PC-9 (cell line): ENCODE data around the gene BCO2. TPM values are rescaled to one million over a fixed set of nuclear protein-coding genes. Genes with fewer than 3 reads are reported as not detected.
"Not testable (repeated sequence)": the region's sequence is repeated elsewhere in the genome, so short reads cannot be mapped to it uniquely, and the experiment has no call there.

Source experiments
- BruUV-seq: library from RNA; stranded (reverse); fragments of 400-500 nt; replicated peaks from 2 replicates; lab custom pipeline; 2021; lab: Mats Ljungman, UMichigan
- CTCF ChIA-PET: fragments of 300-600 bp; sonication (Branson Sonifier 250); formaldehyde crosslinking; loops from one replicate; lab custom pipeline; 2022; ENCODE audit warnings: antibody characterized with exemption; lab: Charles Lee
- POLR2A ChIA-PET: fragments of 300-600 bp; sonication (Branson Sonifier 250); formaldehyde crosslinking; loops from one replicate; lab custom pipeline; 2022; ENCODE audit warnings: antibody characterized with exemption; ENCODE audit not compliant: unreplicated experiment; lab: Charles Lee
- DNase-seq, 2 experiments: peaks; one replicate each; pipeline versions ENCODE4 v3.0.0 to v3.0.0-alpha.2; 2015 to 2022; ENCODE audit warnings: mixed read lengths in 1 of 2
- H2AFZ ChIP-seq: fragments of 200-600 bp; sonication (generic); 2 replicates; pipeline ENCODE4 v1.8.1; 2017; ENCODE audit warnings: antibody characterized with exemption
- H3F3A ChIP-seq: fragments of 200-600 bp; sonication (generic); 2 replicates; pipeline ENCODE4 v1.8.1; 2017; ENCODE audit warnings: antibody characterized with exemption, mild to moderate bottlenecking, low read depth; ENCODE audit not compliant: insufficient read depth
- H3K27ac ChIP-seq: fragments of 200-600 bp; sonication (generic); 2 replicates; pipeline ENCODE4 v1.6.1; 2016; ENCODE audit warnings: mixed run types
- H3K27me3 ChIP-seq: fragments of 200-600 bp; sonication (generic); 2 replicates; pipeline ENCODE4 v1.6.1; 2016; ENCODE audit warnings: low read depth, mixed run types; ENCODE audit not compliant: insufficient read depth
- H3K36me3 ChIP-seq: fragments of 200-600 bp; sonication (generic); 2 replicates; pipeline ENCODE4 v1.6.1; 2016; ENCODE audit warnings: low read depth, mixed run types
- H3K4me1 ChIP-seq: fragments of 200-600 bp; sonication (generic); replicated peaks from 2 replicates; pipeline ENCODE4 v1.6.1; 2016; ENCODE audit warnings: mixed run types; ENCODE audit not compliant: insufficient read depth
- H3K4me2 ChIP-seq: fragments of 200-600 bp; sonication (generic); 2 replicates; pipeline ENCODE4 v1.6.1; 2017; ENCODE audit warnings: mixed run types
- H3K4me3 ChIP-seq: fragments of 200-600 bp; sonication (generic); 2 replicates; pipeline ENCODE4 v1.6.1; 2016; ENCODE audit warnings: mixed run types
- H3K79me2 ChIP-seq: fragments of 200-600 bp; sonication (generic); 2 replicates; pipeline ENCODE4 v1.6.1; 2017; ENCODE audit warnings: low read depth, mixed run types
- H3K9me2 ChIP-seq: fragments of 200-600 bp; sonication (generic); 2 replicates; pipeline ENCODE4 v1.8.1; 2017; ENCODE audit warnings: mild to moderate bottlenecking; ENCODE audit not compliant: insufficient read depth
- H3K9me3 ChIP-seq: fragments of 200-600 bp; sonication (generic); 2 replicates; pipeline ENCODE4 v1.8.1; 2016; ENCODE audit warnings: low read depth; ENCODE audit not compliant: insufficient read depth
- H4K20me1 ChIP-seq: fragments of 200-600 bp; sonication (generic); 2 replicates; pipeline ENCODE4 v1.8.1; 2017; ENCODE audit not compliant: insufficient read depth
- EZH2 ChIP-seq: fragments of 200-600 bp; sonication (generic); IDR thresholded peaks from 2 replicates; pipeline ENCODE4 v1.8.0; 2017; ENCODE audit warnings: antibody characterized with exemption, low read depth
- intact Hi-C: fragments of 100-400 bp; cut with micrococcal nuclease; formaldehyde crosslinking; loops from one replicate; pipeline ENCODE4 v1.10.0; 2022; ENCODE audit not compliant: unreplicated experiment
- total RNA-seq: library from RNA; stranded (reverse); gene quantifications from 2 replicates; pipeline ENCODE4 v1.2.3, GENCODE V29; 2021
- TF ChIP-seq, protein P1 (sequence below): fragments of 200-600 bp; sonication (generic); conservative IDR thresholded peaks from 2 replicates; pipeline ENCODE4 v1.6.1; 2017; ENCODE audit warnings: mixed run types, antibody characterized with exemption, mild to moderate bottlenecking, moderate library complexity

Gene BCO2
- total RNA-seq, 1 experiment from 2014 or later, result 3.0 TPM

DNA sequence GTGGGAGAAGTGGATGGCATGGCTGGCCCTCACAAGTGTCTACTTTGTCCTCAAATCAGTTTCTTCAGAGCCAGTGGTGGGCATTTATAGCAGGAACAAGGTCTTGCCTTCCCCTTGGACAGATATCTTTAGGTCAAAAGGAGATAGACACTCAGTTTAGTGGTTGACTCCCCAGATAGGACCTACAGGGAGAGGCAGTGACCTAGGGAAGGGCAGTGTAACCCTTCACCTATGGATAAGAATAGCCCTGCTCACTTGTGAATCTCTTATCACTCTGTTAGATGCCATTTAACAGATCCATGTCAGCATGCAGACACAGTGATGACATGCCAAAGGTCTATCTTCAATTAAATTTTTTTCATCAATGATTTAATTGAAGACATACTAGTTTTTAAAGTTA, 11.0 kb downstream of the BCO2 start:
- H3K4me3 ChIP-seq, result no peak overlapping the region
- BruUV-seq, result no TSS peak
- H3K27ac ChIP-seq, result no peak overlapping the region
- intact Hi-C loops, result no loop called here
- no peaks in the 10 kb centered on the region; the same call in 1 of the 2 replicates for H3K9me3 ChIP-seq
- H3K9me2 ChIP-seq, result no peaks in the 10 kb centered on the region
- CTCF ChIA-PET, result no interaction called here
- peak in 1 of 2 experiments; percentile 32 for DNase-seq
- H3K4me2 ChIP-seq, result no peak overlapping the region
- H3K4me1 ChIP-seq, result peaks cover 6% of the 10 kb centered on the region; the same call in 1 of the 2 replicates
- peaks cover 12% of the 10 kb centered on the region for H3F3A ChIP-seq
- no peak for TF ChIP-seq EZH2
- TF ChIP-seq, protein P1, sequence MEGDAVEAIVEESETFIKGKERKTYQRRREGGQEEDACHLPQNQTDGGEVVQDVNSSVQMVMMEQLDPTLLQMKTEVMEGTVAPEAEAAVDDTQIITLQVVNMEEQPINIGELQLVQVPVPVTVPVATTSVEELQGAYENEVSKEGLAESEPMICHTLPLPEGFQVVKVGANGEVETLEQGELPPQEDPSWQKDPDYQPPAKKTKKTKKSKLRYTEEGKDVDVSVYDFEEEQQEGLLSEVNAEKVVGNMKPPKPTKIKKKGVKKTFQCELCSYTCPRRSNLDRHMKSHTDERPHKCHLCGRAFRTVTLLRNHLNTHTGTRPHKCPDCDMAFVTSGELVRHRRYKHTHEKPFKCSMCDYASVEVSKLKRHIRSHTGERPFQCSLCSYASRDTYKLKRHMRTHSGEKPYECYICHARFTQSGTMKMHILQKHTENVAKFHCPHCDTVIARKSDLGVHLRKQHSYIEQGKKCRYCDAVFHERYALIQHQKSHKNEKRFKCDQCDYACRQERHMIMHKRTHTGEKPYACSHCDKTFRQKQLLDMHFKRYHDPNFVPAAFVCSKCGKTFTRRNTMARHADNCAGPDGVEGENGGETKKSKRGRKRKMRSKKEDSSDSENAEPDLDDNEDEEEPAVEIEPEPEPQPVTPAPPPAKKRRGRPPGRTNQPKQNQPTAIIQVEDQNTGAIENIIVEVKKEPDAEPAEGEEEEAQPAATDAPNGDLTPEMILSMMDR, result no peak
- H3K36me3 ChIP-seq, result no peaks in the 10 kb centered on the region
- H2AFZ ChIP-seq, result no peak overlapping the region
- POLR2A ChIA-PET, result no interaction called here
- H3K79me2 ChIP-seq, result no peaks in the 10 kb centered on the region
- no peaks in the 10 kb centered on the region for H4K20me1 ChIP-seq
- no peaks in the 10 kb centered on the region for H3K27me3 ChIP-seq

DNA sequence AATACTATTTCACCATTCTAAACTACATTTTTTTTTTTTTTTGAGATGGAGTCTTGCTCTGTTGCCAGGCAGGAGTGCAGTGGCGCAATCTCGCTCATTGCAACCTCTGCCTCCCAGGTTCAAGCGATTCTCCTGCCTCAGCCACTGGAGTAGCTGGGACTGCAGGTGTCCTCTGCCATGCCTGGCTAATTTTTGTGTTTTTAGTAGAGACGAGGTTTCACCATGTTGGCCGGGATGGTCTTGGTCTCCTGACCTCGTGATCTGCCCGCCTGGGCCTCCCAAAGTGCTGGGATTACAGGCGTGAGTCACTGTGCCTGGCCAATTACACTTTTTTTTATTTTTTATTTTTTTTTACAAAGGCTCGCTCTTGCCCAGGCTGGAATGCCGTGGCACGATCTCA, 19.8 kb downstream of the BCO2 start:
- POLR2A ChIA-PET, BruUV-seq, H4K20me1 ChIP-seq, H3K36me3 ChIP-seq, H3K9me3 ChIP-seq, H3K79me2 ChIP-seq, CTCF ChIA-PET, H3K27me3 ChIP-seq, intact Hi-C loops, H3K9me2 ChIP-seq: not testable (repeated sequence)
- Histone ChIP-seq H2AFZ (peak overlapping the region; percentile 36; the same call in 1 of the 2 replicates), H3F3A (peaks cover 22% of the 10 kb centered on the region), H3K27ac (peak overlapping the region; percentile 76), H3K4me2 (peak overlapping the region; percentile 59), H3K4me1 (peaks cover 36% of the 10 kb centered on the region), H3K4me3 (peak overlapping the region; percentile 0; the same call in 1 of the 2 replicates)
- DNase-seq, result peak in 1 of 2 experiments; percentile 73

DNA sequence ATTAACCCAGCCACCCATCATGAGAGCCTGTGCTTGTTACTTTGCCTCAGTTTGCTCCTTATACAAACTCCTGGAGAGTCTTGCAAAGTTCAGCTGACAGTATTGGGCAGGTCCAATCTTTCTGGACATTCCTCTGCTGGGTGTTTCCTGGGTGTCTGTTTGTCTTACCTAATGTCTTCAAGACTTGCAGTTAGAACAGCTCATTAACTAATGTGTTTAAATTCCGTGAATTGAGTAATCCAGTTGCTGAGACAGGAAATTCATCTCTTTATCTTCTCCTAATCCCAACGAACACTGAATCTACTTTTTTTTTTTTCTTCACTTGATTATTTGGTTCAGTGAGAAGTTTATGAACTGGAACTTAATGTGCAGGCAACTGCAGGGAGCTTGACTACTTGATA, 20.6 kb downstream of the BCO2 start:
- no peaks in the 10 kb centered on the region for H3K27me3 ChIP-seq
- intact Hi-C loops, result no loop called here
- peak overlapping the region; percentile 76 for H3K27ac ChIP-seq
- ChIA-PET POLR2A (no interaction called here), CTCF (interaction anchor here (0.5 kb wide), 1 partner anchor 83 kb away, joined by 5 read pairs; no protein-coding TSS in a partner anchor)
- no TSS peak for BruUV-seq
- H3K36me3 ChIP-seq, result no peaks in the 10 kb centered on the region
- peak overlapping the region; percentile 42 for H2AFZ ChIP-seq
- no peaks in the 10 kb centered on the region for H3K79me2 ChIP-seq
- peak in 1 of 2 experiments; percentile 96 for DNase-seq
- peaks cover 36% of the 10 kb centered on the region for H3K4me1 ChIP-seq
- no peaks in the 10 kb centered on the region for H3K9me3 ChIP-seq
- no peaks in the 10 kb centered on the region for H4K20me1 ChIP-seq
- peak overlapping the region; percentile 59 for H3K4me2 ChIP-seq
- H3K9me2 ChIP-seq, result no peaks in the 10 kb centered on the region
- H3F3A ChIP-seq, result peaks cover 22% of the 10 kb centered on the region
- TF ChIP-seq EZH2, result no peak
- TF ChIP-seq, protein P1, result no peak
- peak overlapping the region; percentile 0; the same call in 1 of the 2 replicates for H3K4me3 ChIP-seq
